SK-N-MC (cell line): ENCODE results near the gene SIN3B.

Experiments used
- EZH2 ChIP-seq: fragments of 200-600 bp; sonication (generic); IDR thresholded peaks from one replicate; pipeline ENCODE4 v1.6.1; 2017; ENCODE audit warnings: antibody characterized with exemption
- FOXP2 ChIP-seq: optimal IDR thresholded peaks from 2 replicates; pipeline ENCODE3; 2011; ENCODE audit warnings: mild to moderate bottlenecking, moderate library complexity; ENCODE audit not compliant: insufficient read depth; ENCODE audit errors: extremely low read length, control extremely low read depth
- POLR2AphosphoS5 ChIP-seq: IDR thresholded peaks from 2 replicates; pipeline ENCODE4 v1.6.1; 2012; ENCODE audit warnings: mild to moderate bottlenecking, low read depth, low read length, borderline replicate concordance

- TF ChIP-seq EZH2 (no peak), POLR2AphosphoS5 (no peak), FOXP2 (no peak)
Observed at GRCh38 chr19:16885166-16885565, 56.0 kb downstream of the SIN3B start.
